Psoas muscle (tissue), 8 donors: ENCODE data around the gene UBE3D. TPM values are rescaled to one million over a fixed set of nuclear protein-coding genes. Genes with fewer than 3 reads are reported as not detected.
"Not testable (repeated sequence)": the region's sequence is repeated elsewhere in the genome, so short reads cannot be mapped to it uniquely, and the experiment has no call there.

Experiments used
- ATAC-seq, 4 donors: fragments of 200-7000 bp; cut with Tn5 transposase; one replicate each; pipeline ENCODE4 v1.9.1; 2020; ENCODE audit warnings: moderate library complexity in 3 of 4, mild to moderate bottlenecking in 2 of 4
- DNase-seq, 2 donors: peaks; one replicate each; pipeline ENCODE4 v3.0.0-alpha.2; 2020
- H3K27ac ChIP-seq: fragments of 200-600 bp; one replicate; pipeline ENCODE4 v1.8.0; 2022
- H3K27me3 ChIP-seq, 3 donors: fragments of 200-600 bp in 1 of 3; one replicate each; pipeline versions ENCODE4 v1.6.1 to v1.8.0; 2013 to 2022; ENCODE audit warnings: low read length in 2 of 3, mild to moderate bottlenecking in 2 of 3, moderate library complexity in 1 of 3; ENCODE audit not compliant: insufficient read depth in 3 of 3
- H3K36me3 ChIP-seq, 2 donors: fragments of 200-600 bp in 1 of 2; one replicate each; pipeline versions ENCODE4 v1.6.1 to v1.8.0; 2013 to 2022; ENCODE audit warnings: low read depth in 1 of 2, mild to moderate bottlenecking in 1 of 2, moderate library complexity in 1 of 2; ENCODE audit not compliant: insufficient read depth in 1 of 2
- H3K4me1 ChIP-seq: fragments of 200-600 bp; one replicate; pipeline ENCODE4 v1.8.0; 2022
- H3K4me3 ChIP-seq: fragments of 200-600 bp; one replicate; pipeline ENCODE4 v1.8.0; 2022; ENCODE audit warnings: mild to moderate bottlenecking
- H3K9me3 ChIP-seq: fragments of 200-600 bp; one replicate; pipeline ENCODE4 v1.8.0; 2022
- CTCF ChIP-seq: fragments of 200-600 bp; IDR thresholded peaks from one replicate; pipeline ENCODE4 v1.8.0; 2022; ENCODE audit warnings: antibody characterized with exemption
- WGBS, 3 donors: extraction: QIAGEN DNeasy Blood & Tissue Kit; methylation state at CpG; one replicate each; pipeline versions ENCODE4 v1.1.6 to v1.1.7; 2013; 5-methylcytosine and 5-hydroxymethylcytosine counted together
- intact Hi-C, 2 donors: fragments of 100-400 bp; cut with DNase I; formaldehyde crosslinking; loops; one replicate each; pipeline versions ENCODE4 v1.11.0 to v1.14.2; 2022
- polyA plus RNA-seq, 3 donors: library from polyadenylated mRNA; stranded (reverse); fragments of 200-250 nt; gene quantifications; one replicate each; pipeline ENCODE4 v1.2.3, GENCODE V29; 2013
- total RNA-seq, 4 donors: library from RNA; stranded (reverse); fragmentation: NEBNext Ultra II Directional in 2 of 4; extraction: Animal tissue kit (Norgen Biotek cat#: 25700) in 2 of 4; gene quantifications; one replicate each; pipeline versions ENCODE4 v1.2.1 to v1.2.4, GENCODE V29; 2021 to 2023
- donor health status: healthy with polysubstance abuse.
- donor health status: DM: no; HTN: no; CAD: no; lungs with moderate emphysema.
- donor health status: Bipolar disorder and iron deficiency.
- donor health status: healthy.
- donor health status: DM: yes; HTN: yes; CAD: no.
- donor health status: DM: no; HTN: no; CAD: no.
- donor health status: DM: no; HTN: no; CAD: no.
- donor health status: DM: yes; HTN: yes; CAD: no.

The UBE3D gene
- total and polyA plus RNA-seq, 7 donors = 1.9 to 3.8 (median 2.2) TPM

- TF ChIP-seq CTCF = no peak
- Histone ChIP-seq H3K9me3 (no peaks in the 10 kb centered on the region), H3K4me3 (no peak overlapping the region), H3K36me3 (no peaks in the 10 kb centered on the region), H3K4me1 (no peaks in the 10 kb centered on the region), H3K27ac (no peak overlapping the region), H3K27me3 (no peaks in the 10 kb centered on the region)
- intact Hi-C loops = no loop called here
- WGBS, 3 donors = 88 to 90% (median 90%) methylated on average over 9 of the region's 9 CpGs
- no peak for DNase-seq
- ATAC-seq = no peak
These were observed 171.6 kb downstream of the UBE3D start for GRCh38 chr6:82893889-82894652.

DNA sequence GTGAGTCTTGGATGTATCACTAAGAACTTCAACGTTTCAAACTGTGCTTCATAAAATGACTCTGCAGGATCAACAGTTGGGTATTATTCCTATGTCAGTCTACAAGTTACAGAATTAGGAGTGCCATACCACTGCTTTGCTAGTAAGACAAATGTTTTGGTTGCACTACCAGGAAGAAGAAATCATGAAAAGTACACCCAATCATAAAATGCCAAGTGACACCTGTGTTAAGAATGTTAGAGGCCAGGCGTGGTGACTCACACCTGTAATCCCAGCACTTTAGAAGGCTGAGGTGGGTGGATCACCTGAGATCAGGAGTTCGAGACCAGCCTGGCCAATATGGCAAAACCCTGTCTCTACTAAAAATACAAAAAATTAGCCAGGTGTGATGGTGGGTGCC is 174.1 kb downstream of the UBE3D start:
- not testable (repeated sequence) for DNase-seq

GRCh38 chr6:82891076-82891475 is 174.6 kb downstream of the UBE3D start:
- Histone ChIP-seq H3K9me3 (no peaks in the 10 kb centered on the region), H3K27ac (no peak overlapping the region), H3K36me3 (no peaks in the 10 kb centered on the region), H3K4me1 (no peaks in the 10 kb centered on the region), H3K4me3 (no peak overlapping the region), H3K27me3 (no peaks in the 10 kb centered on the region)
- no peak for TF ChIP-seq CTCF
- ATAC-seq (no peak), DNase-seq (no peak)
- intact Hi-C loops = no loop called here

More for the DNA sequence above, 174.1 kb downstream of the UBE3D start:
- WGBS, 3 donors = 79 to 88% (median 86%) methylated on average over 3 of the region's 3 CpGs
- ATAC-seq, H3K27ac ChIP-seq, H3K9me3 ChIP-seq, H3K27me3 ChIP-seq, H3K4me3 ChIP-seq, intact Hi-C loops, H3K36me3 ChIP-seq, H3K4me1 ChIP-seq: not testable (repeated sequence)

- H3K9me3 ChIP-seq = no peaks in the 10 kb centered on the region
- H3K4me1 ChIP-seq = no peaks in the 10 kb centered on the region
- DNase-seq (no peak), ATAC-seq (no peak)
- H3K27ac ChIP-seq = no peak overlapping the region
- 88 to 90% (median 89%) methylated on average over 1 of the region's 1 CpG for WGBS, 3 donors
- H3K4me3 ChIP-seq = no peak overlapping the region
- H3K36me3 ChIP-seq = no peaks in the 10 kb centered on the region
- TF ChIP-seq CTCF = no peak
- H3K27me3 ChIP-seq = no peaks in the 10 kb centered on the region
- intact Hi-C loops = no loop called here
These were observed 175.4 kb downstream of the UBE3D start for GRCh38 chr6:82890240-82890639.

GRCh38 chr6:82889143-82889542 is 176.5 kb downstream of the UBE3D start:
- ATAC-seq (no peak), DNase-seq (no peak)
- Histone ChIP-seq H3K9me3 (no peaks in the 10 kb centered on the region), H3K27me3 (no peaks in the 10 kb centered on the region), H3K36me3 (no peaks in the 10 kb centered on the region), H3K4me3 (no peak overlapping the region), H3K4me1 (no peaks in the 10 kb centered on the region), H3K27ac (no peak overlapping the region)
- TF ChIP-seq CTCF = no peak
- WGBS, 3 donors = 90 to 95% (median 93%) methylated on average over 5 of the region's 5 CpGs
- intact Hi-C loops = no loop called here
